ENCODE measurements around the gene VIPR2.
A peak's percentile ranks its signal among the peaks of the same experiment; 100 is the strongest.
"Not testable (repeated sequence)": the region's sequence is repeated elsewhere in the genome, so short reads cannot be mapped to it uniquely, and the experiment has no call there.

The VIPR2 gene

DNA sequence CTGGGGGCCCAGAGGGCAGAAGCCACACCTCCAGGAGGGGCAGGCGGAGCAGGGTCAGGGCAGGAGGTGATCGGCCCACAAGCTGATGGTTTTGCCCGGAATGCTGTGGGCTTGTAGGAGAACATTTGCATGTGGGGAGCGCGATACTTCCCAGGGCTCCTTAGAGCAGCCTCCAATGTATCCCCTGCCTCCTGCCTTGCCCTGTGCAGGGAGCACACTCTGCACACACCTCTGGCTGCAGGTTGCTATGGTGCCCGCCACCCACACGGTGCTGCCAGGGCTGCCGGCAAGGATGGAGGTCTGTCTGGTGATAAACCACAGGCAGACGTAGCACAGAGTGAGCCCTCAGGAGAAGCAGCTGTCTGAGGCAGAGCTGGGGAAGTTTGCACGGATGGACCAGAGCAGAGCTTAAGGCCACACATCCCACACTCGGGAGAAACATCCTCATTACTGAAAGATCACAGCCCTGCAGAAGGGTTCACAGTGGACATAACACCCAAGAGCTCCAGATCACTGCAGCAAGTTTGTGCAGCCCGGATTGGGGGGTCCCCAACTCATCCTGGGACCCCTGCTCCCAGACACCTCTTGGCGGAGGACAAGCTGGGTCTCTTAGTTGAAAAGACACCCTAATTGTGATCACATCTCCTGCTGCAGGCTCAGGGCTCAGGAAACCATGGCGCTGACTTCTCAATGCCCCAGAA, 41.8 kb downstream of the VIPR2 start:
- DNase-seq, result peak; percentile 26

DNA sequence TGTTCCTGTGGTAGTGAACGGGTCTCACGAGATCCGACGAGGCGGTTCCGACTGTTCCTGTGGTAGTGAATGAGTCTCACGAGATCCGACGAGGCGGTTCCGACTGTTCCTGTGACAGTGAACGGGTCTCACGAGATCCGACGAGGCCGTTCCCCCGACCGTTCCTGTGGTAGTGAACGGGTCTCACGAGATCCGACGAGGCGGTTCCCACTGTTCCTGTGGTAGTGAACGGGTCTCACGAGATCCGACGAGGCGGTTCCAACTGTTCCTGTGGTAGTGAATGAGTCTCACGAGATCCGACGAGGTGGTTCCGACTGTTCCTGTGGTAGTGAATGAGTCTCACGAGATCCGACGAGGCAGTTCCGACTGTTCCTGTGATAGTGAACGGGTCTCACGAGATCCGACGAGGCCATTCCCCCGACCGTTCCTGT, 43.0 kb downstream of the VIPR2 start:
- peak; percentile 7 for DNase-seq

DNA sequence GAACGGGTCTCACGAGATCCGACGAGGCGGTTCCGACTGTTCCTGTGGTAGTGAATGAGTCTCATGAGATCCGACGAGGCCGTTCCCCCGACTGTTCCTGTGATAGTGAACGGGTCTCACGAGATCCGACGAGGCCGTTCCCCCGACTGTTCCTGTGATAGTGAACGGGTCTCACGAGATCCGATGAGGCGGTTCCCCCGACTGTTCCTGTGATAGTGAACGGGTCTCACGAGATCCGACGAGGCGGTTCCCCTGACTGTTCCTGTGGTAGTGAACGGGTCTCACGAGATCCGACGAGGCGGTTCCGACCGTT, 43.6 kb downstream of the VIPR2 start:
- DNase-seq, result not testable (repeated sequence)

DNA sequence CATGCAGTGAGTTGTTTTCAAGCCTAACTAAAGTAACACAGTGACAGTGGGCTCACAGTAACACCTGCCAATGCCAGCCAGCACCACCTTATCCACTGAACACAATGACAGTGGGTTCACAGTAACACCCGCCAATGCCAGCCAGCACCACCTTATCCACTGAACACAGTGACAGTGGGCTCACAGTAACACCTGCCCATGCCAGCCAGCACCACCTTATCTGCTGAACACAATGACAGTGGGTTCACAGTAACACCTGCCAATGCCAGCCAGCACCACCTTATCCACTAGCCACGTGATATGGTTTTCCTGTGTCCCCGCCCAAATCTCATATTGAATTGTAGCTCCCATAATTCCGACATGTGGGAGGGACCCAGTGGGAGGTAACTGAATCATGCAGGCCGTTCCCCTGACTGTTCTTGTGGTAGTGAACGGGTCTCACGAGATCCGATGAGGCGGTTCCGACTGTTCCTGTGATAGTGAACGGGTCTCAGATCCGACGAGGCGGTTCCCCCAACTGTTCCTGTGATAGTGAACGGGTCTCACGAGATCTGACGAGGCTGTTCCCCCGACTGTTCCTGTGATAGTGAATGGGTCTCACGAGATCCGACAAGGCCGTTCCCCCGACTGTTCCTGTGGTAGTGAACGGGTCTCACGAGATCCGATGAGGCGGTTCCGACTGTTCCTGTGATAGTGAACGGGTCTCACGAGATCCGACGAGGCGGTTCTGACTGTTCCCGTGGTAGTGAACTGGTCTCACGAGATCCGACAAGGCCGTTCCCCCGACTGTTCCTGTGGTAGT, 44.2 kb downstream of the VIPR2 start:
- peak; percentile 17 for DNase-seq

DNA sequence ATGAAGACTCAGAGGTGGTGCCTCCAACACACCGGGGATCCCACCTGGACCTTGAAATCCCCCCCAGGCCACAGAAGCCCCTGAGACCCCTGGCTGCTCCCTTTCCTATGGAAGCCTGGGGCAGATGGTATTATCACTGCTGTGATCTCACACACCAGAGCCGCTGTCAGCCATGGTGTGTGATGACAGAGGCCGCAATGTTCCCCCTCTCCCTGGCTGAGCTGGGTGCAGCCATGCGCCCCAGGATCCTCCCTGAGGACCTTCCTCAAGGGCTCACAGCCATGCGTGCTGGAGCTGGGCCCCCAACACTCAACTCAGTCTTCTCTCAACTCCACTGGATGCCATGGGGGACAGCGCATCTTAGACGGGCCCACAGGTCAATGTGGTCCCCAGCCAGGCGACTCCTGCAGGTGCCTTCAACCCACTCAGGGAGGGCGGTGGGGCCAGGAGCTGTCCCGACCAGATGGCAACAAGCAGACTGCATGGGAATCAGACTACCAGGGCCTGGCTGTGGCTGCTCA, 44.9 kb downstream of the VIPR2 start:
- DNase-seq, result no peak

DNA sequence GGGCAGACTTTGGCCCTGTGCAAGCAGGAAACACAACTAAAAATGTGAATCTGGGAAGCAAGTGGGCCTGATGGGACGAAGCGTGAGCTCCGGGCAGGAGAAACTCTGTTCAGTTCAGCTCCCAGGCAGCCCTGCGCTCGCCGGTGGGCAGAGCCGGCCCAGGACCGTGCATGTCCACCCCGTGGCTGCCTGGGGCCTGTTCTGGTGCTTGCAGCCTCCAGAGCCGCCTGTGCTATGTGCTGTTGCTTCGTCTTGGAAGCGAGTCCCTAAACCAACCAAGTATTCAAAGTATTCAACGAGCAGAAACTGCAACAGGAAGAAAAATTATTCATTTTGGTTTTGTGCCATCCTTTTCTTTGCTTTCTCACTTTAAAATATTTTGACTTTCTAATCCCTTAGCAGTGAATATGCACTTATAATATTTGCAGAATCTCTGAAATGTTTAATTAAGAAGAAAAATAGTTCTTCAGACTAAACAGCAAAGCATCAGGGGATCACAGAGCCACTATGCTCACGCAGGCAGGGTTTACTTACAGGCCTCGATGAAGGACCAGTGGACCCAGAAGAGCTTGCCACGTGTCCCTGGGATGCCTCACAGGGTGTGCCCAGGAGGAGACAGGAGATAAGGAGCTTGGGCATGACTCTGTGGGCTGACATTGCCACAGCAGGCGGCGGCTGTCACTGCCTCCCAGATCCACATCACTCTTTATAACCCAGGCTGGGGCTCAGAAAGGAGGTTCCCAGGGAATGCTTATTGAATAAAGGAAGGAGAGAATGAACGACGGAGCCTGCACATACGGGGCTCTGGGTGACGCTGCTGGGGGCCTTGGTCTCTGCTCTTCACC, 45.6 kb downstream of the VIPR2 start:
- DNase-seq, result peak; percentile 12

DNA sequence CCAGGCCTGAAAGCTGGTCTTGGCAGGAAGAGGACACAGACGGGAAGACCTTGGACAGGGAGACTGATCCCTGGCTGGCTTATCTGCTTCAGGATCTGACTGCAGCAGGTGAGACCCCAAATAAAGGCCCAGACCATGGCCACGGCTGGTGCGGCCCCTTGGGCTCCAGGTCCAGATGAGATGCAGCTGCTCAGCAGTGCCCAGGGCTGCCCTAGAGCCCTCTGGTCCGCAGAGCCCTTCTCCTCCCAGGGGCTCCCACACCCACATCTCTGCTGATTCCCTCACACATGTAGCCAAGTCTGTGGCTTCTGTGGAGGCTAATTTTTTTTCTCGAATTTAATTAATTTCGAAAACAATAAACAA, 46.3 kb downstream of the VIPR2 start:
- peak; percentile 13 for DNase-seq

DNA sequence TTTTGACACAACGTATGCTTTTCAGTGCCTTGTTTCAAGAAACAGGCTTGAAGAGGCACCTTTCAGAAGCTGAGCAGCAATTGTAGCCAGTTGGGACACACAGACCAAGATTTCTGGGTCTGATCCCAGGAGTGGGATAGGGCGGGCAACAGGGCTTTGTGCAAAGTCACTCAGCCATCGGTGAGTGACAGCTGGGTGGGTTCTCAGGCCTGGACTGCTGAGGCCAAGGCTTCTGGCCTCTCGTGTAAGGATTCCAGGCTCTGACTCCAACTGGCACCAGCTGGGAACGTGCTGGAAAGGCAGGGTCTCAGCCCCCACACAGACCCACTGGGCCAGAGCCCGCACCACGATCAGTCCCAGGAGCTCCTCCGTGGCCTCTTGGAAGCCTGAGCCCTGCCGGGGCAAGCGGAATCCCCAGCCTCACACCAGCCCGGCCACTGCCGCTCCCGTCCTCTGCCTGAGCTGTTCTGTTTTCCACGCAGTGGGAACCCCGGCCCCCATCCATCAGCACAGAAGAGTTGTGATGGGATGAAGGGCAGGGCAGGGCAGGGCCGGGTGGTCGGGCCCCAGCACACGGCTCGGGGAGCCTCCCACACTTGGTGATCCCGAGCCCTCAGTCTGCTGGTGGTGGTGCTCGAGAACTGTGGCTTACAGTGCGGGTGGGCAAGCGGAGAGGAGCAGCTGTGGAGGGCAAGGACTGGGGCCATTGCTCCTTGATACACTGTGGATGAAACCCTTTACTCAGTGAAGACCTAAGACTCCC, 46.8 kb downstream of the VIPR2 start:
- DNase-seq, result peak; percentile 7

DNA sequence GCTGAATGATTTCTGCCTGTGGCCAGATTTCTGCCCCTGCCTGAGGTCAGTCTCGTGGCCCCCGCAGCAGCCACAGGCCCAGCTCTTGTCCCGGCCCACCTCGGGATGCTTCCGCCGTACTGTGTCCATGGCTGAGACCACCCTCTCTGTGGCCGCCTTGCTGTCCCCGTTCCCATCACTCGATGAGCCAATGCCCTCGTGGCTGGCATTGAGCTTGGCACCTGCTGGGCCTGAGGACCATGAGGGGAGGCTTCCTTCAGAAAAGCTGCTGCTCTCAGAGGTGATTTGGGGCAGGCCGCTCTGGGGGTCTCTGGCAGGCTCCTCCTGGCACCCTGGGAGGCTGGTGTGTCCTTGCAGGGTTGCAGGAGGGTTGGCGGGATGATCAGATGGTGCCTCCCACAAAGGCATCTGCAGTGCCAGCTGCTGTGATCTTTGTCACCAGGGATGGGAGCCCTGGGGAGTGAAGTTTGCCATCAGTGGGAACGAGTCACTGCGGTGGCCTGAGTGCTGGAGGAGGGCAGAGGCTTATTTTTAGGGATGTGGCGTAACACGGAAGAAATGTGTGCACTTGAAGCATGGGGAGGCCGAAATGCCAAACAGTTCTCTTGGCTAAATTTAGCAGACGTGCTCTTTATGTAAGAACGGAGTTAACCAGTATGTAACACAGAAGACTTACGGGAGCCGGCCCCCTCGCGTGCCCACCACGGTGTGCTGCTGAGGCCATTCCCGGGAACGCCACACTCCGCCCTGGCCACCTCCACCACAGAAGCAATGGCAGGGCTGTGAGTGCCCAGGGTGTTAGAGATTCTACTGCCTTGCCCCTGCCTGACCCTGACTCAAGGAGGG, 47.7 kb downstream of the VIPR2 start:
- DNase-seq, result peak; percentile 8

DNA sequence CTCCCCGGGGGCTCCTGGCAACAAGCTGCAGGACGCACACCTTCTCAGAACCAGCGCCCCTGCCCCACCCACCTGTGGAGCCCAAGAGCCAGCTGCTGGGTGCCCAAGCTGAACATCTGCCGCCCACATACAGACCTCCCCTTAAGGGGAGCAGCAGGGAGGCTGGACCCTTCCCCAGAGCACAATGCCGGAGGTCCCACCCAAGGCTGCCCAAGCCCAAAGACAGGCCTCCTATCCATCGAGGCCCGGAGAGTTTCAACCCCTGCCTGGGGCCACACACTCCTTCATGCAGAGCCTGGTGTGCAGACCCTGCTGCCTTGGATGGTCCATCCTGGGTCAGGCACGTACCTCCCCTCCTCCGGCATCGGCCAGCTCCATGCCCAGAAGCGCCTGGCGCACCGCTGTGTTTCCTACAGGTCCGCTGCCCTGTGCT, 48.7 kb downstream of the VIPR2 start:
- DNase-seq, result peak; percentile 26

DNA sequence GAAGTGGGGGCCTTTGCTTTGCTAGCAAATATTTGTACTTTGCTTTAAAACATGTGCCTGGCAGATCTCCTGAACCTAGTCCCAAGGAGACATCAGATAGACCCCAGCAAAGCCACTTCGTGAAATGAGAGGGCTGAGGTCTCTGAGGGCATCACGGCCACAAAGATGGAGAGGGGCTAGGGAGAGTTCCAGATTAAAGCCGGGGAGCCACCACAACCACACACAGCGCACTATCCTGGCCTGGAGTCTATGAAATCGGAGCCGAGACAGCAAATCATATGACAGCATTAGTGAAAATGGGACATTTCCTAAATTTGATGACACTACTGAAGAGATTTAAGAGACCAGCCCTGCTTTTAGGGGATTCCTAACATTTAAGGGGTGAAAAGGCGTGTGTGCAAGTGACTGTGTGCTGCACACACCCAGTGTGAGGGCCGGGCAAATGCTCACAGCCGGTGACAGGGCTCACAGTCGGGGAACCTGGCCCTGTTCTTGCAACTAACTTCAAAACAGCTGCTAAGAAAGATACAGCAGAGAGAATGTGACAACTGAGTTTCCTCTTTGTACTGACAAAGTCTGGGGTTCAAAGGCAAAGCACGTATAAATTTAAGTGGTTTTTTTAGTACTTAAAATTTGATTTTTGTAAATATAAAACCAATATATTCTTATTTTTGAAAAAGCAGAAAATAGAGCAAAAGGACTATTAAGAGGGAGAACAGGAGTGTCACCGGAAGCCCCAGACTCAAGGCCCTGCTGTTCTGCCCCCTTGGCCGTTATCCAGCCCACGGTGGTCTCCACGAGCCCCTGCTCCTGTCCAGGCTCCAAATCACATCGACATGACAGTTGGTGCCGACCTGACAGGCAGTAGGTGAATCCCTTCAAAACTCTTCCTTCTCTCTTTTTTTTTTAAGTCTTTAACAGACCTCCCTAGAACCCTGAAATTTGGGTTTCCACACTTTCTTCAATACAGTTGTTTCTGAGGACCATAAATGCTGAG, 49.5 kb downstream of the VIPR2 start:
- DNase-seq, result peak; percentile 7

DNA sequence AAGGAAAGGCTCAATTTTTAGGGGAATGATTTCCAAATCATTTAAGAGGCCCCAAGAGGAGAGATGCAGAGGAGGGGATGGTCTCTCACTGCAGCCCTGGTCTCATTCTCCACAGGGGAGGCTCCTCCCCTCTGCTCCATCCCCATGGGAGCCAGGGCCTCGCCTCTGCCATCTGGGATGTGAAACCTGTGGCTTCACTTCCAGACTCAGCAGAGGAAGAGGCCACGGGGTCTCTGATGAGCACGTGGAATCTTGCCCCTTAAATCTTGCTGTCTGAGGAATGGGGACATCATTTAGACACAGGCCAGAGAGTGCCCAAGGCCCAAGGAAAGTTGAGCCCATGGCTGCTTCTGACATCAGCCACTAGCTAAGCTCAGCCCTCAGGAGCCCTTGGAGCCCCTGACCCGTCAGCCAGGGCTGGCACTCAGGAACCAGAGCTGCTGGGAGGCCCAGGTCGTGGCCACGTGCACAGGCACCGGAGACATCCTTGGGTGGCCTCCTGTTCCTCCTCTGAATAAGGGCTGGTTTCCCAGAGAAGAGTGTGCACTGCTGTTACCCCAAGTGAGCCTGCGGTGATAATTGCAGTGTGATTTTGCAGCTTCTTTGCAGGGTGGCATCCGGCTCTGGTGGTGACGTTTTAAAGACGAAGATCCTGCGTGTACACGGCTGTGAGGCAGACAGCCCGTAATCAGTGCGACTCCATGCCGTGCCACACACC, 50.5 kb downstream of the VIPR2 start:
- peak; percentile 21 for DNase-seq

DNA sequence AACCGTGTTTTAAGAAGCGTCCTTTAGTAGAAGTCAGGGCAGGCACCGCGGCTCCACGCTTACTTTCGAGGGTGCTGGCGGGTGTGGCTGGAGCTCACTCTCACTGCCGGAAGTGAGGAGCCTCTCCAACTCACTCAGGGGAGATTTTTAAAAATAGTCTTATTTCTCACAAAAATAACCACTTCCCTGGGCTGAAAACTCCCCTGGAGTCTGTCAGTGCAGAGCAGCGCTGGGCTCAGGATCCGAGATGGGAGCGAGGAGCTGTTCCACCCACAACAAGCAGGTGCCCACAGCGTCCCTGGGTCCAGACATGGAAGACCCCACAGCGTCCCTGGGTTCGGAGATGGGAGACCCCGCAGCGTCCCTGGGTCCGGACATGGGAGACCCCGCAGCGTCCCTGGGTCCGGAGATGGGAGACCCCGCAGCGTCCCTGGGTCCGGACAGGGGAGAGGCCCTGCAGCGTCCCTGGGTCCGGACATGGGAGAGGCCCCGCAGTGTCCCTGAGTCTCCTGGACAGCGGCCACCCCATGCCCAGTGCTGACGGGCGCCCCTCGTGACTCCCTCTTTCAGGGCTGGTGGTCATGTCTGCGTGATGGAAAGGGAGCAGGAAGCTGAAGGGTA, 51.2 kb downstream of the VIPR2 start:
- DNase-seq, result peak; percentile 3

DNA sequence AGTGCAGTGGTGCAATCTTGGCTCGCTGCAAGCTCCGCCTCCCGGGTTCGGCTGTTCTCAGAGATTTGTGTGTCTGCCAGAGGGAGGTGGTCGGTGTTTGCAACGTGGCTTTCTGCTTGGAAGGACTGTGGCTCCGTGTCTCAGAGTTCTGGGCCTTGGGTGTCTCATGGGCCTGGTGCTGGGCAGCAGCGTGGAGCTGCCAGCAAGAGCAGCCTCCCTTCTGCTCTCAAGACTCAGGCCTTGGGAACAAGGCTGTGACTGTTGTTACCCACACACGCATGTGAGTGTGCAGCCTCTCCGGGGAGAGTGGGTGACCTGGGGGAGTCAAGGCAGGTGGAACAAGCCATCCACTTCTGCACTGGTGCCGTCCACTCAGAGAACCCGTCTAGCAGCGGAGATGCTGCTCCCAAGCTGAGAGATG, 52.0 kb downstream of the VIPR2 start:
- DNase-seq, result peak; percentile 11

DNA sequence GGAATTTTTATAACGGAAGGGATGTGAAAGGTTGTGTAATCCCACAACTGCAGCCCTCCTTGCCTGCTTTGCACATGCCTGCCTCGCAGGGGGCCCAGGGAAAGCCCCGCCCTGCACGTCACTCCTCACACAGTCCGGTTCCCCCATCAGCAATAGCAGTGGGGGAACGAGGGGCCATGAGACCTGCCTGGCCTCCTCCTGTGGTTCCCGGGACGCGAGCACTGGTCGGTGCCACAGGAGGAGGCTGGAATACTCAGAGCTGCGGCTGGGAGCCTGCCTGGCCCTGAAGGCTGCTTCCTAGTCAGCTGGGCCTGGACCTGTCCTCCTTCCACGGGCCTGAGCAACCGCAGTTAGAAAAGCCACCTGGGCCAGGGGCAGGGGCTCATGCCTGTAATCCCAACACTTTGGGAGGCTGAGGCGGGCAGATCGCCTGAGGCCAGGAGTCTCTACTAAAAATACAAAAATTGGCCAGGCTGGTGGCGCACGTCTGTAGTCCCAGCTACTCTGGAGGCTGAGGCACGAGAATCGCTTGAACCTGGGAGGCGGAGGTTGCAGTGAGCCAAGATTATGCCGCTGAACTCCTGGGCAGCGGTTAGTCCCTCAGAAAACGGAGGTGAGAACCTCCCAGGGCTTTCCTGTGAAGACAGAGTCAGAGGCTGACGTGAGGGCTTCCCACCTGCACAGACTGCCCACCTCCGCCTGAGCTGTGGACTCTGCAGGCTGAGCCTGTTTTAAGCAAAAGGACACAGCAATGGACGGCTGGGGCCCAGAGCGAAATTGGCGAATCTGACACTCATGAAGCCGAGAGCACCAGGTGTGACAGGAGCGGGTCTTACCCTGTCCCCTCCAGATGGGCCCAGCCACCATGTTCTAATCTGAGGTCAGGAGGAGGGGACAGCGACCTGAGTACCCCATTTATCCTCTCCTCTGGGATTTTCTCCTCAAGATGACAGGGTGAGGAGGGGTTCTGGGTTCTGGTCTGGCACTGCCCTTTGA, 52.9 kb downstream of the VIPR2 start:
- peak; percentile 26 for DNase-seq

DNA sequence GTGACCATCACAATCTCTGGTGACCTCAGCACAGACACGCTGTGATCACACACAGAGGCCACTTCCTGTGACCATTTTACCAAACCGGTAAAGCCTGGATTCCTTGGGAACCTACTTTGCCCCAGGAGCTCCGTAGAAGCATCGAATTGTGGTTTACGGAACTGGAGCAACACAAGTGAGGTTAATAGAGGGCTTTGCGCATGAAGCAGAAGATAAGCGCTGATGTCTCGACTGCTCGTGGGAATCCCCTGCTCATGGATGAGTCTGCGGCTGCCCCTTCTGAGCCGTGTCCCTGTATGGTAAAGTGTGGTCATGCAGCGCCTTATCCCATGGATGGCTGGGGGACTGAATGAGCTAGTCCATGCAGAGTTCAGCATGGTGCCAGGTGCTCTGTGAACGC, 53.6 kb downstream of the VIPR2 start:
- DNase-seq, result peak; percentile 7

DNA sequence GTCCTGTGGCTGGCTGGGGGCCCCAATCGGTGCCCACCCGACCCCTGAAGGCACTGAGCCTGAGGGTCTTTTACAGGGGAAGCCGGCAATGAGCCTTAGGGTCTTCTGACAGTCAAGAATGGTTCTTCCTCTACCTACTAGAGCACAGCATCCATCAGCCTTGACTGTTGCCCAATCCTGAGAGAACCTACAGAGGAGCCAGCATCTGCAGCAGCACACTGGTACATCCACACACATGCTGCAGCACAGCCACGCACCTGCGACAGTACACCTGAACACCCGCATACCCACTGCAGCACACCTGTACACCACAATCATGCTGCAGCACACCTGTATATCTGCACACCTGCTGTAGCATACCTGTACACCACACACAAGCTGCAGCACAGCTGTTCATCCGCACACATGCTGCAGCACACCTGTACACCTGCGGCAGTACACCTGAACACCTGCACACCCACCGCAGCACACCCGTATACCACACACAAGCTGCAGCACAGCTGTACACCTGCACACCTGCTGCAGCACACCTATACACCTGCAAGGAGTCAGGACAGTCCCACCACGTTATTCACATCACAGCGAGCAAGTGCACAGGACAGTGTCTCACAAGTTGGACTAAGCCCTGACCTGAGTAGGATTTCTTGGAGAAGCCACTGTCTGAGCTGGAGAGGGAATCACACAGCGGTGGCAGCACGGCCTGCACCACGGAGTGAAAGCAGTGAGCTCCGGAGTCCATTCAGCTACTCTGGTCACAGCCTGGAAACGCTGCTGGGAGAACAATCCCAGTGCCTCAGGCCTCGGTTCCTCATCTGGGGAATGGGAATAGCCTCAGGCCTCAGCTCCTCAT, 56.4 kb downstream of the VIPR2 start:
- peak; percentile 21 for DNase-seq

Data from activated CD4-positive, CD25-positive, alpha-beta regulatory T cell treated with anti-CD3 and anti-CD28 coated beads, Interleukin-2, amount 50 U/mL, for 72 hours (primary cell).